ENCODE measurements around the gene GRPEL1.
"Not testable (repeated sequence)": the region's sequence is repeated elsewhere in the genome, so short reads cannot be mapped to it uniquely, and the experiment has no call there.

GRPEL1 gene

GRCh38 chr4:7089213-7089986 lies 21.5 kb upstream of the GRPEL1 start:
- DNase-seq, result no peak

- DNase-seq, result no peak
These were observed 19.2 kb upstream of the GRPEL1 start for GRCh38 chr4:7087036-7087435.

GRCh38 chr4:7086384-7086783 lies 18.5 kb upstream of the GRPEL1 start:
- DNase-seq, result no peak

- not testable (repeated sequence) for DNase-seq
These were observed 16.7 kb upstream of the GRPEL1 start for GRCh38 chr4:7084564-7084961.

- DNase-seq, result no peak
These were observed 16.0 kb upstream of the GRPEL1 start for GRCh38 chr4:7083597-7084563.

GRCh38 chr4:7079909-7080308 lies 12.0 kb upstream of the GRPEL1 start:
- not testable (repeated sequence) for DNase-seq

- DNase-seq, result not testable (repeated sequence)
These were observed 11.6 kb upstream of the GRPEL1 start for GRCh38 chr4:7079483-7079882.

GRCh38 chr4:7078025-7078424 lies 10.2 kb upstream of the GRPEL1 start:
- DNase-seq, result no peak

GRCh38 chr4:7077371-7077770 lies 9.5 kb upstream of the GRPEL1 start:
- no peak for DNase-seq

- no peak for DNase-seq
These were observed 8.8 kb upstream of the GRPEL1 start for GRCh38 chr4:7076696-7077082.

GRCh38 chr4:7075962-7076695 lies 8.3 kb upstream of the GRPEL1 start:
- DNase-seq, result no peak

- DNase-seq, result no peak
These were observed 6.6 kb upstream of the GRPEL1 start for GRCh38 chr4:7074426-7074825.

- no peak for DNase-seq
These were observed 5.9 kb upstream of the GRPEL1 start for GRCh38 chr4:7073526-7074390.

- DNase-seq, result no peak
These were observed 5.2 kb upstream of the GRPEL1 start for GRCh38 chr4:7073059-7073458.

GRCh38 chr4:7070729-7071511 lies 3.1 kb upstream of the GRPEL1 start:
- DNase-seq, result no peak

GRCh38 chr4:7068883-7069282 lies 1.0 kb upstream of the GRPEL1 start:
- no peak for DNase-seq

GRCh38 chr4:7068279-7068842 lies 497 bp upstream of the GRPEL1 start:
- DNase-seq, result no peak

GRCh38 chr4:7067126-7067451 lies 775 bp downstream of the GRPEL1 start:
- no peak for DNase-seq

- DNase-seq, result no peak
These were observed 1.4 kb downstream of the GRPEL1 start for GRCh38 chr4:7066493-7066892.

- no peak for DNase-seq
These were observed 1.9 kb downstream of the GRPEL1 start for GRCh38 chr4:7066006-7066405.

GRCh38 chr4:7063362-7063761 lies 4.5 kb downstream of the GRPEL1 start:
- no peak for DNase-seq

All from NCI-H1436 treated with DMSO at 0.1 percent for 48 hours (cell line).